Measurements from ENCODE around the gene TM4SF4. TPM values are rescaled to one million over a fixed set of nuclear protein-coding genes. Genes with fewer than 3 reads are reported as not detected.

TM4SF4 gene
- total and polyA plus RNA-seq, 2 of the 8 experiments (the other 6 are each of a cell fraction or from before 2014, with no cell fraction given), result not detected

- Histone ChIP-seq H3K27me3 (replicated peaks in 1 of 4; ENCODE audit: control insufficient read depth in 3 of 4, extremely low read depth in 1 of 4, insufficient read depth in 3 of 4, low read length in 3 of 4) (no peaks in the 10 kb centered on the region), H3K4me3 (ENCODE audit: extremely low read depth in 1 of 4, insufficient read depth in 2 of 4, low read depth in 3 of 4, low read length in 4 of 4) (no peak overlapping the region), H2BK5ac (ENCODE audit: low read depth, low read length) (no peak overlapping the region), H3K4me1 (replicated peaks in 1 of 4; ENCODE audit: control insufficient read depth in 3 of 4, insufficient read depth in 4 of 4, low read length in 3 of 4) (peaks cover 2 to 10% (median 5%) of the 10 kb centered on the region in 4 experiments; a peak in 5 of 7 replicates), H3K9ac (replicated peaks in 1 of 4; ENCODE audit: extremely low read depth in 1 of 4, low read depth in 3 of 4, low read length in 3 of 4) (no peak overlapping the region), H2BK20ac (ENCODE audit: low read length) (no peak overlapping the region), H3K27ac (ENCODE audit: low read depth, low read length) (no peak overlapping the region), H2BK12ac (ENCODE audit: low read depth, low read length) (no peak overlapping the region), H3K4me2 (ENCODE audit: insufficient read depth in 1 of 2, low read depth in 2 of 2, low read length in 2 of 2) (no peak overlapping the region), H3K18ac (ENCODE audit: extremely low read depth, low read length) (no peak overlapping the region), H3K23me2 (ENCODE audit: low read depth, low read length) (no peaks in the 10 kb centered on the region), H2BK120ac (replicated peaks; ENCODE audit: low read depth, low read length) (no peak overlapping the region), H4K20me1 (replicated peaks in 1 of 2; ENCODE audit: control insufficient read depth in 1 of 2, insufficient read depth in 2 of 2, low read length in 2 of 2) (peaks cover 0 to 3% of the 10 kb centered on the region in 2 experiments), H2BK15ac (ENCODE audit: low read length) (no peak overlapping the region), H4K5ac (ENCODE audit: insufficient read length, low read depth, low read length) (no peak overlapping the region), H4K8ac (ENCODE audit: extremely low read depth, insufficient read depth, low read length) (no peak overlapping the region), H2AFZ (ENCODE audit: low read length) (no peak overlapping the region), H3K79me2 (ENCODE audit: control insufficient read depth in 1 of 2, insufficient read depth in 2 of 2, low read length in 2 of 2) (no peaks in the 10 kb centered on the region), H3K14ac (ENCODE audit: insufficient read length) (no peak overlapping the region), H3K23ac (ENCODE audit: insufficient read length) (no peak overlapping the region), H3K4ac (replicated peaks; ENCODE audit: insufficient read length, low read depth, low read length) (no peak overlapping the region), H3K9me3 (ENCODE audit: insufficient read depth in 2 of 2, low read depth in 1 of 2, low read length in 1 of 2) (no peaks in the 10 kb centered on the region), H3K36me3 (ENCODE audit: control insufficient read depth in 2 of 4, insufficient read depth in 4 of 4, low read length in 3 of 4) (no peaks in the 10 kb centered on the region), H3K56ac (replicated peaks; ENCODE audit: insufficient read length, low read depth, low read length) (no peak overlapping the region), H2AK5ac (ENCODE audit: low read depth, low read length) (no peak overlapping the region), H3K79me1 (ENCODE audit: low read depth, low read length) (no peaks in the 10 kb centered on the region), H4K91ac (replicated peaks; ENCODE audit: insufficient read length, low read length) (no peak overlapping the region)
- WGBS, 2 experiments (ENCODE audit: extremely low coverage in 1 of 2, insufficient coverage in 1 of 2, insufficient read length in 1 of 2, insufficient replicate concordance in 2 of 2, low coverage in 1 of 2, low lambda C conversion rate in 2 of 2, missing lambda C conversion rate in 1 of 2), result 75% methylated on average over 8 of the region's 8 CpGs; no CpG with 5 or more reads in 1 of the 2 experiments
- DNase-seq (ENCODE audit: low read depth in 1 of 2, low spot score in 2 of 2) (no peak), FAIRE-seq (no peak)
- TF ChIP-seq SP2 (IDR thresholded peaks at IDR 0.05; ENCODE audit: low read length) (no peak), JUN (IDR thresholded peaks at IDR 0.05; ENCODE audit: low read depth, low read length) (no peak)
- ChIA-PET CTCF (ENCODE audit: partially characterized antibody) (interaction anchor here (0.9 to 3.2 kb wide), 15 partner anchors 8 to 280 kb away, joined by 3 to 22 read pairs (median 12); partner anchors contain the start of genes RNF13 and WWTR1), POLR2A (ENCODE audit: partially characterized antibody) (interaction anchor here (1.2 kb wide), 1 partner anchor 126 kb away, joined by 3 read pairs; no protein-coding TSS in a partner anchor)
Observed at GRCh38 chr3:149532489-149533180, 58.1 kb downstream of the TM4SF4 start.

Data from H1 (cell line).